Measurements from ENCODE around the gene NR3C1. TPM values are rescaled to one million over a fixed set of nuclear protein-coding genes. Genes with fewer than 3 reads are reported as not detected.

Gene NR3C1
- total RNA-seq, 1 experiment from 2014 or later: not detected

- DNase-seq (ENCODE audit: low spot score): no peak
Measured at GRCh38 chr5:143235423-143235822, 168.1 kb downstream of the NR3C1 start.

- DNase-seq (ENCODE audit: low spot score): no peak
Measured at GRCh38 chr5:143234162-143234842, 169.2 kb downstream of the NR3C1 start.

GRCh38 chr5:143233031-143233430 is 170.5 kb downstream of the NR3C1 start:
- no peak for DNase-seq (ENCODE audit: low spot score)

- DNase-seq (ENCODE audit: low spot score): no peak
Measured at GRCh38 chr5:143231973-143232812, 171.3 kb downstream of the NR3C1 start.

- DNase-seq (ENCODE audit: low spot score): no peak
Measured at GRCh38 chr5:143231416-143231815, 172.1 kb downstream of the NR3C1 start.

- DNase-seq (ENCODE audit: low spot score): no peak
Measured at GRCh38 chr5:143230676-143230996, 172.8 kb downstream of the NR3C1 start.

GRCh38 chr5:143229896-143230675 is 173.4 kb downstream of the NR3C1 start:
- DNase-seq (ENCODE audit: low spot score): no peak

GRCh38 chr5:143229426-143229895 is 174.0 kb downstream of the NR3C1 start:
- DNase-seq (ENCODE audit: low spot score): no peak

- DNase-seq (ENCODE audit: low spot score): no peak
Measured at GRCh38 chr5:143228597-143229293, 174.7 kb downstream of the NR3C1 start.

Small RNA genes within 50 kb of the gene (small RNA-seq; reads per million reads assigned to genes)
- not detected for gene AC091925.2
